Astrocyte (in vitro differentiated cells and primary cell): ENCODE results near the gene PITPNM3.

Experiments used
- CTCF ChIP-seq: IDR thresholded peaks from 2 replicates; pipeline ENCODE4 v1.5.1; 2011; ENCODE audit warnings: low read depth, mild to moderate bottlenecking, inconsistent platforms, low read length, moderate library complexity; ENCODE audit not compliant: insufficient read depth
- EZH2 ChIP-seq: IDR thresholded peaks from 2 replicates; pipeline ENCODE4 v1.6.1; 2012; ENCODE audit warnings: mild to moderate bottlenecking, low read length, inconsistent platforms; ENCODE audit not compliant: insufficient read depth

- TF ChIP-seq CTCF (peak; percentile 70), EZH2 (no peak)
Observed at GRCh38 chr17:6421700-6422604, 134.4 kb downstream of the PITPNM3 start.
